ENCODE data around the gene RBFA. TPM values are rescaled to one million over a fixed set of nuclear protein-coding genes. Genes with fewer than 3 reads are reported as not detected.
A peak's percentile ranks its signal among the peaks of the same experiment; 100 is the strongest.

RBFA gene, protein sequence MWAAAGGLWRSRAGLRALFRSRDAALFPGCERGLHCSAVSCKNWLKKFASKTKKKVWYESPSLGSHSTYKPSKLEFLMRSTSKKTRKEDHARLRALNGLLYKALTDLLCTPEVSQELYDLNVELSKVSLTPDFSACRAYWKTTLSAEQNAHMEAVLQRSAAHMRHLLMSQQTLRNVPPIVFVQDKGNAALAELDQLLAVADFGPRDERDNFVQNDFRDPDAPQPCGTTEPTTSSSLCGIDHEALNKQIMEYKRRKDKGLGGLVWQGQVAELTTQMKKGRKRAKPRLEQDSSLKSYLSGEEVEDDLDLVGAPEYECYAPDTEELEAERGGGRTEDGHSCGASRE
- total RNA-seq = 30.6 and 33.0 TPM in 2 replicates

DNA sequence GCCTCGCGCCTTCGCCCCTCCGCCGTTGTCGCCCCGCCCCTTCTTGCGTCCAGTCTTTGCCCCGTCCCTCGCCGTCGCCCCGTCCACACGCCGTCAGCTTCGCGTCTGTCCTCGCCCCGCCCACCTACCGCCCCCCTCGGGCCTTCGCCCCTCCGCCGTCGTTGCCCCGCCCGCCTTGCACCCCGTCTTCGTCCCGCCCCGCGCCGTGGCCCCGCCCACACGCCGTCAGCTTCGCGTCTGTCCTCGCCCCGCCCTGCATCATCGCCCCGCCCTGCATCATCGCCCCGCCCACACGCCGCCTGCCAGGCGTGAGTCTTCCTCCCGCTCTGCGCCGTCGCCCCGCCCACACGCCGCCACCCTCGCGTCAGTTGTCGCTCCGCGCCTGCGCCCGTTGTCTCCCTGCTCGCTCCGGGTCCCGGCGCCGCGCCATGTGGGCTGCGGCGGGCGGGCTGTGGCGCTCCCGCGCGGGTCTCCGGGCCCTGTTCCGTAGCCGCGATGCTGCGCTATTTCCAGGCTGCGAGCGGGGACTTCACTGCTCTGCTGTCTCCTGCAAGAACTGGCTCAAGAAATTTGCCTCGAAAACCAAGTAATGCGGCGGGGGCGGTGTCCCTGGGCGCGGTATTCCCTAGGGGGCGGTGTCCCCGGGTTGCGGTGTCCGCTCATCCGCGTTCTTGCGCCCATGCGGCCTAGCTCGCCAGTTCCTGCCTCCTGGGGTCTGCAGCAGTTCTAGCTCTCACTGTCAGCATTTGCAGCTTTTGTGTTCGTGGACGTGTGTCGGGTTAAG is at the start of gene RBFA:
TSS of gene RBFA (plus strand) at position 367 of the 784 bp plus-strand sequence. CDS start at position 429, 62 bp downstream.
- no peaks in the 10 kb centered on the region for H3K27me3 ChIP-seq (ENCODE audit: control insufficient read depth, insufficient read depth, low read length)
- H3K4me3 ChIP-seq (ENCODE audit: low read depth, low read length) = peak within 1 kb of the TSS; percentile 52
- TF ChIP-seq, protein P1, sequence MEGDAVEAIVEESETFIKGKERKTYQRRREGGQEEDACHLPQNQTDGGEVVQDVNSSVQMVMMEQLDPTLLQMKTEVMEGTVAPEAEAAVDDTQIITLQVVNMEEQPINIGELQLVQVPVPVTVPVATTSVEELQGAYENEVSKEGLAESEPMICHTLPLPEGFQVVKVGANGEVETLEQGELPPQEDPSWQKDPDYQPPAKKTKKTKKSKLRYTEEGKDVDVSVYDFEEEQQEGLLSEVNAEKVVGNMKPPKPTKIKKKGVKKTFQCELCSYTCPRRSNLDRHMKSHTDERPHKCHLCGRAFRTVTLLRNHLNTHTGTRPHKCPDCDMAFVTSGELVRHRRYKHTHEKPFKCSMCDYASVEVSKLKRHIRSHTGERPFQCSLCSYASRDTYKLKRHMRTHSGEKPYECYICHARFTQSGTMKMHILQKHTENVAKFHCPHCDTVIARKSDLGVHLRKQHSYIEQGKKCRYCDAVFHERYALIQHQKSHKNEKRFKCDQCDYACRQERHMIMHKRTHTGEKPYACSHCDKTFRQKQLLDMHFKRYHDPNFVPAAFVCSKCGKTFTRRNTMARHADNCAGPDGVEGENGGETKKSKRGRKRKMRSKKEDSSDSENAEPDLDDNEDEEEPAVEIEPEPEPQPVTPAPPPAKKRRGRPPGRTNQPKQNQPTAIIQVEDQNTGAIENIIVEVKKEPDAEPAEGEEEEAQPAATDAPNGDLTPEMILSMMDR (IDR thresholded peaks at IDR 0.05; ENCODE audit: insufficient read depth, low read length, poor library complexity, severe bottlenecking) = peak; percentile 51
- peaks cover 1% of the 10 kb centered on the region for H3K36me3 ChIP-seq (ENCODE audit: control insufficient read depth, insufficient read depth, low read length)
- peak; percentile 76 for DNase-seq (ENCODE audit: low read depth)

DNA sequence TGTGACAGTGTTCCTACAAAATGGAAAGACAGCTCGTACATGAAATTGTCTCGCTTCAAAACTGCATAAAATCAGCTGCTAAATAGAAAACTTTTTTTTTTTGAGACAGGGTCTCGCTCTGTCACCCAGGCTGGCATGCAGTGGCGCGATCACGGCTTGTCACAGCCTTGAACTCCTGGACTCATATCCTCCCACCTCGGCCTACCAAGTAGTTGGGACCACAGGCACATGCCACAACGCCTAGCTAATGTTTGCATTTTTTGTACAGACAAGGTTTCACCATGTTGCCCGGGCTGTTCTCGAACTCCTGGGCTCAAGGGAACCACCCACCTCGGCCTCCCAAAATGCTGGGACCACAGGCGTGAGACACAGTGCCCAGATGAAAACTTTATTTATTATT is 49.1 kb upstream of the RBFA start:
- H3K27me3 ChIP-seq (ENCODE audit: control insufficient read depth, insufficient read depth, low read length) = no peaks in the 10 kb centered on the region
- H3K36me3 ChIP-seq (ENCODE audit: control insufficient read depth, insufficient read depth, low read length) = no peaks in the 10 kb centered on the region
- TF ChIP-seq, protein P1 (IDR thresholded peaks at IDR 0.05; ENCODE audit: insufficient read depth, low read length, poor library complexity, severe bottlenecking) = no peak
- H3K4me3 ChIP-seq (ENCODE audit: low read depth, low read length) = no peak overlapping the region
- no peak for DNase-seq (ENCODE audit: low read depth)

DNA sequence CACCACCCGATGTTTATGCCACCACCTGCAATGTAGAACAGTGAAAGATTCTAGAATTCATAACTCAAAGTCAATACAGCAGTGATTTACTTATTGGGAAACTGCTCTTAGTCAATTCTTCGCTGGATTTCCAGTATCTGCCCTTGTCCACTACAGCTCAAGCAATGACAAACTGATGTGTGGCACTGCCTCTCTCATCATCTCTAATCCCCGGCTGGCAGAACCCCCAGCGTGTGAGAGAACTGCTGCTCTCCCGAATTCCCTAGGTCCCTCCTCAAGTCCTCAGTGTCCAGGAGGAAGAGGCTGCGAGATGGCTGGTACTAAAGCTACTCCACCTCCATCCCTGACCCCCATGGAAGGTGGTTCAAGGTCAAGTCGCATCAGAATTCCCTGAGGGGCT is 47.5 kb upstream of the RBFA start:
- DNase-seq (ENCODE audit: low read depth) = no peak
- Histone ChIP-seq H3K36me3 (ENCODE audit: control insufficient read depth, insufficient read depth, low read length) (no peaks in the 10 kb centered on the region), H3K4me3 (ENCODE audit: low read depth, low read length) (peak overlapping the region; percentile 82), H3K27me3 (ENCODE audit: control insufficient read depth, insufficient read depth, low read length) (no peaks in the 10 kb centered on the region)
- TF ChIP-seq, protein P1 (IDR thresholded peaks at IDR 0.05; ENCODE audit: insufficient read depth, low read length, poor library complexity, severe bottlenecking) = no peak

DNA sequence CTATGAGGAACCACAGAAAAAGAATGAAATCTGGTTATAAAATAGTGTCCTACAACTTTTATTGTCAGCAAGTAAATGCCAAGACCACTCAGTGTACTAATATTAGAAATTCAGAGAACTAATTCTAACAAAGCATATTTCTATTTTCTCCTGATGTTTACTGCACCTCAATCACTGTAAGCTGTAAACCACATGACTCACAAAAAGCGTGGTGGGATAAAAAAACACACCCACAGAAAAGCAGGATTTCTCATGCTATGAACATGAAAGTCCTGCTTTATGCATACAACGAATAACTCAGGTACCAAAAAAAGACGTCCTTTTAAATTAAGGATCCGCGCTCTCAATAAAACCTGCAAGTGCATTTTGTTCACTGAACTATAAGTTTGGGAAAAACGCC is 46.7 kb upstream of the RBFA start:
- TF ChIP-seq, protein P1 (IDR thresholded peaks at IDR 0.05; ENCODE audit: insufficient read depth, low read length, poor library complexity, severe bottlenecking) = no peak
- Histone ChIP-seq H3K4me3 (ENCODE audit: low read depth, low read length) (peak overlapping the region; percentile 82), H3K36me3 (ENCODE audit: control insufficient read depth, insufficient read depth, low read length) (no peaks in the 10 kb centered on the region), H3K27me3 (ENCODE audit: control insufficient read depth, insufficient read depth, low read length) (no peaks in the 10 kb centered on the region)
- no peak for DNase-seq (ENCODE audit: low read depth)

DNA sequence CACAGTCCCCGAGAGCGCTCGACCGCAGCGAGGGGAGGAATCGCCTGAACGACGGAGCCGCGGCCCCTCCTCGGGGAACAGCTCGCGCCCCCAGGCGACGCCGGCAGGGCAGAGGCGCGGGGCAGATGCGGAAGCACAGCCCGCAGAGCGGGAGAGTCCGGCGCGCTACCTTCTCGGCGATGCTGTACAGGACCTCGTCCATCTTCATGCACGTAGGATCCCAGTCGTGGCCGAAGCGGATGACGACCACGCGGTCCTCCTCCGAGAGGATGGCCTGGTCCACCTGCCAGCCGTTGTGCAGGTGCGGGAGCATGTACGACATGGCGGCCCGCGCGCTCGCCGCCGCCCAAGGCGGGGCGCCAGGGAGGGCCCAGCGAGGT is 46.2 kb upstream of the RBFA start:
- Histone ChIP-seq H3K36me3 (ENCODE audit: control insufficient read depth, insufficient read depth, low read length) (no peaks in the 10 kb centered on the region), H3K27me3 (ENCODE audit: control insufficient read depth, insufficient read depth, low read length) (no peaks in the 10 kb centered on the region), H3K4me3 (ENCODE audit: low read depth, low read length) (peak overlapping the region; percentile 82)
- no peak for DNase-seq (ENCODE audit: low read depth)
- TF ChIP-seq, protein P1 (IDR thresholded peaks at IDR 0.05; ENCODE audit: insufficient read depth, low read length, poor library complexity, severe bottlenecking) = peak; percentile 27
